Thyroid gland (tissue), 4 donors: ENCODE measurements around the gene LHPP.

Source experiments
- POLR2A ChIP-seq, 2 donors: fragments of 450-650 bp; IDR thresholded peaks; one replicate each; pipeline ENCODE4 v1.6.1; 2017; ENCODE audit warnings: antibody characterized with exemption in 2 of 2, mild to moderate bottlenecking in 2 of 2, moderate library complexity in 1 of 2
- TF ChIP-seq, protein P1 (sequence below), 6 experiments: fragments of 200-600 bp in 3 of 6; fragments of 450-650 bp in 3 of 6; sonication (generic) in 3 of 6; IDR thresholded peaks; one replicate each; pipeline ENCODE4 v1.5.1; 2016 to 2019; ENCODE audit warnings: antibody characterized with exemption in 6 of 6, mild to moderate bottlenecking in 2 of 6, inconsistent platforms in 1 of 6, moderate library complexity in 1 of 6

DNA sequence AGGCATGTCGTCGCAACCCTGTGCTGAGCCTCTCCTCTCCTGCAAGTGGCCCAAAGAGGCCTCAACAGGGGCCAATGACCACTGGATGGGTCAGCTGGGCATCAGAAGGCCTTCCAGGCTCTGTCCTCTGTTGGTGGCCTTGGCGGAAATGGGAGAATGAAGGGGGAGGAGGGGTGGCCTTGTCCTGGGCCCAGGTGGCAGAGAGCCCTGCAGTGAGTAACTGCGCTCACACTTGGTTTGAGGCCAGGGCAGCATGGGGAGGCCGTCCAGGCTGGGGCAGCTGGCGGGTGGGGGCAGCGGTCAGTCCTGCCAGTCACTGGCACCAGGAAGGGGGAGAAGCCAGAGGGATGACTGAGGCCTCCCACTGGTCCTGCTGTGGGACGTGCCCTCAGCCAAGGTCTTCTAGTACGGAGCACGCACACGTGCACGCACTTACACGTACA is 59.8 kb downstream of the LHPP start:
- TF ChIP-seq, protein P1, sequence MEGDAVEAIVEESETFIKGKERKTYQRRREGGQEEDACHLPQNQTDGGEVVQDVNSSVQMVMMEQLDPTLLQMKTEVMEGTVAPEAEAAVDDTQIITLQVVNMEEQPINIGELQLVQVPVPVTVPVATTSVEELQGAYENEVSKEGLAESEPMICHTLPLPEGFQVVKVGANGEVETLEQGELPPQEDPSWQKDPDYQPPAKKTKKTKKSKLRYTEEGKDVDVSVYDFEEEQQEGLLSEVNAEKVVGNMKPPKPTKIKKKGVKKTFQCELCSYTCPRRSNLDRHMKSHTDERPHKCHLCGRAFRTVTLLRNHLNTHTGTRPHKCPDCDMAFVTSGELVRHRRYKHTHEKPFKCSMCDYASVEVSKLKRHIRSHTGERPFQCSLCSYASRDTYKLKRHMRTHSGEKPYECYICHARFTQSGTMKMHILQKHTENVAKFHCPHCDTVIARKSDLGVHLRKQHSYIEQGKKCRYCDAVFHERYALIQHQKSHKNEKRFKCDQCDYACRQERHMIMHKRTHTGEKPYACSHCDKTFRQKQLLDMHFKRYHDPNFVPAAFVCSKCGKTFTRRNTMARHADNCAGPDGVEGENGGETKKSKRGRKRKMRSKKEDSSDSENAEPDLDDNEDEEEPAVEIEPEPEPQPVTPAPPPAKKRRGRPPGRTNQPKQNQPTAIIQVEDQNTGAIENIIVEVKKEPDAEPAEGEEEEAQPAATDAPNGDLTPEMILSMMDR (IDR thresholded peaks at IDR 0.05), result no peak
- TF ChIP-seq POLR2A (IDR thresholded peaks at IDR 0.05), result no peak
